ENCODE results near the gene NDE1. TPM values are rescaled to one million over a fixed set of nuclear protein-coding genes. Genes with fewer than 3 reads are reported as not detected.

NDE1 gene
- total and polyA plus RNA-seq, 2 donors (not counting 1 experiment from before 2014, with no cell fraction given): 33.5 to 149 TPM

GRCh38 chr16:15641753-15642556 is 8.1 kb upstream of the NDE1 start:
- Mint-ChIP-seq H3K9me3 (ENCODE audit: insufficient read depth) (no peaks in the 10 kb centered on the region), H3K4me1 (peaks cover 60% of the 10 kb centered on the region), H3K27me3 (no peaks in the 10 kb centered on the region), H3K4me3 (peak overlapping the region; percentile 95), H3K27ac (peak overlapping the region; percentile 98)
- Histone ChIP-seq H3K9me3 (ENCODE audit: control extremely low read depth in 1 of 3, control insufficient read depth in 2 of 3, insufficient read depth in 1 of 3, low read length in 2 of 3) (no peaks in the 10 kb centered on the region), H3K4me1 (ENCODE audit: control insufficient read depth in 2 of 2, insufficient read depth in 2 of 2, low read length in 2 of 2) (peaks cover 54 to 59% of the 10 kb centered on the region in 2 donors), H3K4me3 (ENCODE audit: control extremely low read depth in 1 of 5, extremely low read depth in 1 of 5, insufficient read depth in 1 of 5, low read depth in 2 of 5, low read length in 4 of 5) (peak overlapping the region; percentile 87 to 96 (median 90)), H3K79me2 (ENCODE audit: control insufficient read depth, insufficient read depth, low read length) (peaks cover 47% of the 10 kb centered on the region), H2AFZ (ENCODE audit: insufficient read depth, low read depth, low read length, poor library complexity, severe bottlenecking) (peak overlapping the region; percentile 68), H4K20me1 (ENCODE audit: control insufficient read depth, insufficient read depth, low read length, poor library complexity, severe bottlenecking) (no peaks in the 10 kb centered on the region), H3K27me3 (replicated peaks in 1 of 4; ENCODE audit: control extremely low read depth in 1 of 4, control insufficient read depth in 3 of 4, insufficient read depth in 4 of 4, low read length in 3 of 4) (no peaks in the 10 kb centered on the region), H3K9ac (ENCODE audit: low read length) (peak overlapping the region; percentile 90), H3K27ac (ENCODE audit: low read length in 2 of 2) (peak overlapping the region; percentile 83 to 100), H3K4me2 (replicated peaks; ENCODE audit: low read depth, low read length, poor library complexity, severe bottlenecking) (peak overlapping the region; percentile 71), H3K36me3 (replicated peaks in 1 of 2; ENCODE audit: control extremely low read depth in 1 of 2, control insufficient read depth in 1 of 2, extremely low read depth in 1 of 2, insufficient read depth in 2 of 2, low read length in 1 of 2) (peaks cover 0 to 23% of the 10 kb centered on the region in 2 experiments)
- no peak for ATAC-seq (ENCODE audit: low read depth)
- CTCF ChIA-PET: interaction anchor here (0.6 to 4.2 kb wide), 25 partner anchors 10 to 809 kb away, joined by 3 to 57 read pairs (median 5); no protein-coding TSS in a partner anchor
- POLR2A ChIA-PET: interaction anchor here (0.5 to 2.9 kb wide), 8 partner anchors 10 to 563 kb away, joined by 3 to 36 read pairs (median 7); partner anchors contain the start of gene BMERB1
- TF ChIP-seq, protein P1, sequence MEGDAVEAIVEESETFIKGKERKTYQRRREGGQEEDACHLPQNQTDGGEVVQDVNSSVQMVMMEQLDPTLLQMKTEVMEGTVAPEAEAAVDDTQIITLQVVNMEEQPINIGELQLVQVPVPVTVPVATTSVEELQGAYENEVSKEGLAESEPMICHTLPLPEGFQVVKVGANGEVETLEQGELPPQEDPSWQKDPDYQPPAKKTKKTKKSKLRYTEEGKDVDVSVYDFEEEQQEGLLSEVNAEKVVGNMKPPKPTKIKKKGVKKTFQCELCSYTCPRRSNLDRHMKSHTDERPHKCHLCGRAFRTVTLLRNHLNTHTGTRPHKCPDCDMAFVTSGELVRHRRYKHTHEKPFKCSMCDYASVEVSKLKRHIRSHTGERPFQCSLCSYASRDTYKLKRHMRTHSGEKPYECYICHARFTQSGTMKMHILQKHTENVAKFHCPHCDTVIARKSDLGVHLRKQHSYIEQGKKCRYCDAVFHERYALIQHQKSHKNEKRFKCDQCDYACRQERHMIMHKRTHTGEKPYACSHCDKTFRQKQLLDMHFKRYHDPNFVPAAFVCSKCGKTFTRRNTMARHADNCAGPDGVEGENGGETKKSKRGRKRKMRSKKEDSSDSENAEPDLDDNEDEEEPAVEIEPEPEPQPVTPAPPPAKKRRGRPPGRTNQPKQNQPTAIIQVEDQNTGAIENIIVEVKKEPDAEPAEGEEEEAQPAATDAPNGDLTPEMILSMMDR (IDR thresholded peaks at IDR 0.05): no peak
- no peak for TF ChIP-seq EZH2 (IDR thresholded peaks at IDR 0.05; ENCODE audit: borderline replicate concordance, insufficient read depth, low read depth, low read length, poor library complexity, severe bottlenecking)
- intact Hi-C loops (cut with micrococcal nuclease): loop anchor here (1.0 to 5.0 kb wide), 4 partner anchors 8 to 215 kb away; partner anchors contain the start of gene NDE1
- 10% methylated on average over 9 of the region's 15 CpGs for WGBS (ENCODE audit: insufficient coverage)
- DNase-seq: peak; percentile 10
